IMR-90 (cell line): Measurements from ENCODE around the gene SSR2. TPM values are rescaled to one million over a fixed set of nuclear protein-coding genes. Genes with fewer than 3 reads are reported as not detected.
A peak's percentile ranks its signal among the peaks of the same experiment; 100 is the strongest.

ENCODE experiments used
- ATAC-seq: fragments of 200-7000 bp; cut with Tn5 transposase; 2 replicates; pipeline ENCODE4 v1.9.1; 2020; ENCODE audit warnings: low read depth, mild to moderate bottlenecking, moderate library complexity
- BruUV-seq: library from RNA; stranded (reverse); fragments of 400-500 nt; replicated peaks from 2 replicates; lab custom pipeline; 2021; lab: Mats Ljungman, UMichigan
- CTCF ChIA-PET: fragments of 300-600 bp; formaldehyde crosslinking; extraction: SDS; loops from one replicate; lab custom pipeline; 2021; ENCODE audit warnings: antibody characterized with exemption; lab: Yijun Ruan, JAX
- POLR2A ChIA-PET: fragments of 300-600 bp; sonication (Branson Sonifier 250); formaldehyde crosslinking; loops from one replicate; lab custom pipeline; 2022; ENCODE audit warnings: antibody characterized with exemption; ENCODE audit not compliant: unreplicated experiment; lab: Charles Lee
- DNase-seq: peaks from one replicate; pipeline ENCODE4 v3.0.0; 2013
- H2AFZ ChIP-seq: replicated peaks from 2 replicates; pipeline ENCODE3; 2013; ENCODE audit warnings: low read length, mild to moderate bottlenecking; ENCODE audit not compliant: poor library complexity
- H2AK5ac ChIP-seq: 2 replicates; pipeline ENCODE4 v1.6.1; 2013; ENCODE audit warnings: low read depth, low read length, inconsistent platforms
- H2AK9ac ChIP-seq: replicated peaks from 2 replicates; pipeline ENCODE3; 2013; ENCODE audit warnings: mild to moderate bottlenecking, low read depth, low read length, moderate library complexity; ENCODE audit not compliant: poor library complexity
- H2BK120ac ChIP-seq: 2 replicates; pipeline ENCODE4 v1.6.1; 2013; ENCODE audit warnings: low read depth, low read length, inconsistent platforms
- H2BK15ac ChIP-seq: 3 replicates; pipeline ENCODE4 v1.6.1; 2013; ENCODE audit warnings: low read depth, low read length, inconsistent platforms
- H2BK20ac ChIP-seq: 2 replicates; pipeline ENCODE4 v1.6.1; 2013; ENCODE audit warnings: low read depth, mild to moderate bottlenecking, inconsistent platforms, low read length, moderate library complexity
- H2BK5ac ChIP-seq: 2 replicates; pipeline ENCODE4 v1.6.1; 2013; ENCODE audit warnings: mild to moderate bottlenecking, low read depth, low read length, inconsistent platforms; ENCODE audit not compliant: poor library complexity, severe bottlenecking
- H3K14ac ChIP-seq: replicated peaks from 2 replicates; pipeline ENCODE4 v1.6.1; 2013; ENCODE audit warnings: low read depth, low read length, inconsistent platforms
- H3K18ac ChIP-seq: 2 replicates; pipeline ENCODE4 v1.6.1; 2013; ENCODE audit warnings: low read depth, low read length, control low read depth
- H3K23ac ChIP-seq: 2 replicates; pipeline ENCODE4 v1.6.1; 2013; ENCODE audit warnings: low read depth, low read length, inconsistent platforms
- H3K27ac ChIP-seq: 2 replicates; pipeline ENCODE4 v1.5.1; 2013; ENCODE audit warnings: mild to moderate bottlenecking, control low read depth, low read length; ENCODE audit not compliant: insufficient read depth
- H3K27me3 ChIP-seq: 2 replicates; pipeline ENCODE4 v1.6.1; 2013; ENCODE audit warnings: low read length; ENCODE audit not compliant: control insufficient read depth, insufficient read depth
- H3K36me3 ChIP-seq: 2 replicates; pipeline ENCODE4 v1.6.1; 2013; ENCODE audit warnings: low read length, mixed read lengths; ENCODE audit not compliant: control insufficient read depth, insufficient read depth
- H3K4ac ChIP-seq: 2 replicates; pipeline ENCODE4 v1.6.1; 2013; ENCODE audit warnings: low read depth, low read length, inconsistent platforms
- H3K4me1 ChIP-seq: 2 replicates; pipeline ENCODE4 v1.6.1; 2013; ENCODE audit warnings: low read length, mixed read lengths; ENCODE audit not compliant: control insufficient read depth, insufficient read depth
- H3K4me2 ChIP-seq: 2 replicates; pipeline ENCODE4 v1.6.1; 2013; ENCODE audit warnings: low read depth, mild to moderate bottlenecking, control low read depth, low read length, moderate library complexity
- H3K4me3 ChIP-seq: 2 replicates; pipeline ENCODE4 v1.5.1; 2013; ENCODE audit warnings: low read depth, mild to moderate bottlenecking, control low read depth, low read length, moderate library complexity; ENCODE audit not compliant: insufficient read depth
- H3K56ac ChIP-seq: 2 replicates; pipeline ENCODE4 v1.6.1; 2013; ENCODE audit warnings: low read length, inconsistent platforms; ENCODE audit not compliant: insufficient read depth; ENCODE audit errors: extremely low read depth
- H3K79me1 ChIP-seq, 2 experiments: 2 replicates each; pipeline ENCODE4 v1.6.1; 2013; ENCODE audit warnings: low read length in 2 of 2, inconsistent platforms in 1 of 2, low read depth in 1 of 2
- H3K9ac ChIP-seq: 2 replicates; pipeline ENCODE4 v1.6.1; 2013; ENCODE audit warnings: low read depth, low read length, control low read depth
- H3K9me1 ChIP-seq: 2 replicates; pipeline ENCODE4 v1.6.1; 2013; ENCODE audit warnings: low read length, inconsistent platforms; ENCODE audit not compliant: insufficient read depth
- H3K9me3 ChIP-seq: 2 replicates; pipeline ENCODE4 v1.6.1; 2013; ENCODE audit warnings: low read length; ENCODE audit not compliant: control insufficient read depth, insufficient read depth
- H4K20me1 ChIP-seq: 2 replicates; pipeline ENCODE4 v1.6.1; 2013; ENCODE audit warnings: low read length, inconsistent platforms; ENCODE audit not compliant: insufficient read depth
- H4K5ac ChIP-seq: 2 replicates; pipeline ENCODE4 v1.6.1; 2013; ENCODE audit warnings: mild to moderate bottlenecking, low read depth, low read length, control low read depth
- H4K8ac ChIP-seq, 2 experiments: 2 replicates each; pipeline ENCODE4 v1.6.1; 2013; ENCODE audit warnings: low read depth in 2 of 2, low read length in 2 of 2, control low read depth in 1 of 2, inconsistent platforms in 1 of 2
- H4K91ac ChIP-seq: 2 replicates; pipeline ENCODE4 v1.6.1; 2013; ENCODE audit warnings: low read depth, low read length, inconsistent platforms; ENCODE audit not compliant: insufficient read depth
- BHLHE40 ChIP-seq: fragments of 150-350 bp; IDR thresholded peaks from 2 replicates; pipeline ENCODE4 v1.6.1; 2016; ENCODE audit warnings: mild to moderate bottlenecking, low read depth, low read length
- CEBPB ChIP-seq: IDR thresholded peaks from 2 replicates; pipeline ENCODE4 v1.6.1; 2012; ENCODE audit warnings: low read depth, low read length, improper control_type of control experiment
- CHD1 ChIP-seq: IDR thresholded peaks from 2 replicates; pipeline ENCODE4 v1.6.1; 2012; ENCODE audit warnings: low read depth, low read length, improper control_type of control experiment
- ELK1 ChIP-seq: fragments of 150-350 bp; IDR thresholded peaks from 2 replicates; pipeline ENCODE4 v1.6.1; 2016; ENCODE audit warnings: low read depth, mild to moderate bottlenecking, low read length, moderate library complexity, borderline replicate concordance
- MAZ ChIP-seq: IDR thresholded peaks from 2 replicates; pipeline ENCODE4 v1.6.1; 2012; ENCODE audit warnings: low read depth, mild to moderate bottlenecking, low read length, improper control_type of control experiment, moderate library complexity, borderline replicate concordance
- MXI1 ChIP-seq: IDR thresholded peaks from 2 replicates; pipeline ENCODE4 v1.6.1; 2012; ENCODE audit warnings: low read depth, mild to moderate bottlenecking, low read length, moderate library complexity, borderline replicate concordance
- NFE2L2 ChIP-seq: fragments of 150-350 bp; IDR thresholded peaks from 2 replicates; pipeline ENCODE4 v1.6.1; 2016; ENCODE audit warnings: low read depth, mild to moderate bottlenecking, low read length
- POLR2A ChIP-seq: IDR thresholded peaks from 2 replicates; pipeline ENCODE4 v1.6.1; 2012; ENCODE audit warnings: mild to moderate bottlenecking, low read depth, low read length
- SMC3 ChIP-seq: fragments of 150-350 bp; IDR thresholded peaks from 2 replicates; pipeline ENCODE4 v1.6.1; 2016; ENCODE audit warnings: low read depth, mild to moderate bottlenecking, antibody characterized with exemption, low read length, moderate library complexity
- USF2 ChIP-seq: fragments of 150-350 bp; IDR thresholded peaks from 2 replicates; pipeline ENCODE4 v1.6.1; 2017; ENCODE audit warnings: mild to moderate bottlenecking, antibody characterized with exemption, low read length, low read depth
- WGBS, 2 experiments: methylation state at CpG; one replicate each; pipeline versions ENCODE4 v1.1.5 to v1.1.7; 2013; ENCODE audit warnings: missing lambda C conversion rate in 2 of 2; ENCODE audit not compliant: insufficient read length in 1 of 2; ENCODE audit errors: extremely low coverage in 2 of 2; 5-methylcytosine and 5-hydroxymethylcytosine counted together
- dilution Hi-C: fragments of 300-500 bp; cut with HindIII; formaldehyde crosslinking; loops from one replicate; pipeline ENCODE4 v1.14.3; 2018; ENCODE audit warnings: low sequenced_read_pairs; ENCODE audit not compliant: unreplicated experiment
- in situ Hi-C: fragments of 300-500 bp; cut with MboI; formaldehyde crosslinking; loops from 3 replicates; pipeline ENCODE4 v1.14.3; 2019; ENCODE audit warnings: low sequenced_read_pairs, inconsistent platforms, mixed read lengths
- intact Hi-C: fragments of 100-400 bp; cut with micrococcal nuclease; formaldehyde crosslinking; loops from 2 replicates; pipeline ENCODE4 v1.10.0; 2022
- polyA plus RNA-seq, 3 experiments: library from polyadenylated mRNA; depleted of rRNA; stranded (reverse); fragments of >200 nt; gene quantifications; 2 replicates each; pipeline ENCODE4 v1.2.3, GENCODE V29; 2012; ENCODE audit warnings: low replicate concordance in 1 of 3
- total RNA-seq: library from RNA; depleted of rRNA; stranded (reverse); fragments of >200 nt; gene quantifications from 2 replicates; pipeline ENCODE4 v1.2.3, GENCODE V29; 2012

The SSR2 gene
- total and polyA plus RNA-seq, 2 of the 4 experiments (the other 2 are of a cell fraction) = 553 to 1,264 TPM

DNA sequence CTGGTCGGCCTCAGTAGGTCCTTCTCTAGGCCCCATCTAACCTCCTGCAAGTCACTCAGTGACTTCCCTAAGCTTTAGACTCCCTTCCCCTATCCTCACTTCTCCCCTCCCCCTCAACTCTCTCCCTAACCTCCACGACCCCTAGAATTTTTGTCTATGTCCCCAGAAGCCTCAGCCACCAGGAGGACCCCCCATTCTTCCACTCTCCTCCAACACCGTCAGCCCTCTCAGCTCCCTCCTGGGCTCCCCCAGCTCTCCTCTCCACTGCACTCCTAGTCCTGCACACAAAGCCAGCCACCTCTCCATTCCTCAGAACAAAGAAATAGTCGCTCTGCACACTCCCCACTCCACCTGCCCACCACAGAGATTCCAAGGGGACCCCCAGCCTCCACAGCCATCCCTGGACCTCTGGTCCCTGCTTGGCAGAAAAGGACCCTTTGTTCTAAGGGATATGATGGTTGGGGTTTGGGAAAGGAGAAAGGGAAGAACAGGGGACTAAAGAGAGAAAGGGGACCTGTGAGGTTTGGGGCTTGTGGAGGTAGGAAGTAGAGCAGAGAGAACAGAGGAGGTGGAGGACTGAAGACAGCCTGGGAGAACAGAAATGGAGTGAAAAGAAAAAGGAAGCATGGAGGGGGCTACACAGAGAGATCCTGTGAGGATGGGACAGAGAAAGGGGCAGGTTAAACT is 45.2 kb downstream of the SSR2 start:
- Histone ChIP-seq H3K27ac (peak overlapping the region; percentile 87), H4K8ac (peak overlapping the region; percentile 5 to 79; a peak in 3 of 4 replicates), H3K9ac (peak overlapping the region; percentile 75), H3K14ac (peak overlapping the region; percentile 91), H4K20me1 (peaks cover 71% of the 10 kb centered on the region), H2BK5ac (peak overlapping the region; percentile 69), H3K4me2 (peak overlapping the region; percentile 98), H2BK20ac (no peak overlapping the region), H3K4me1 (peaks cover 46% of the 10 kb centered on the region), H4K91ac (peak overlapping the region; percentile 87), H3K79me1 (peaks cover 4 to 75% of the 10 kb centered on the region in 2 experiments; a peak in 3 of 4 replicates), H3K9me1 (peaks cover 43% of the 10 kb centered on the region), H2BK15ac (peak overlapping the region; percentile 49; the same call in 1 of the 3 replicates), H3K4ac (peak overlapping the region; percentile 92), H3K18ac (peak overlapping the region; percentile 45), H3K56ac (peak overlapping the region; percentile 79), H3K9me3 (no peaks in the 10 kb centered on the region), H2AK9ac (peak overlapping the region; percentile 95), H2AFZ (no peak overlapping the region), H2AK5ac (peak overlapping the region; percentile 93), H3K4me3 (peak overlapping the region; percentile 94), H3K36me3 (peaks cover 17% of the 10 kb centered on the region), H3K27me3 (no peaks in the 10 kb centered on the region), H4K5ac (peak overlapping the region; percentile 21; the same call in 1 of the 2 replicates), H3K23ac (peak overlapping the region; percentile 97), H2BK120ac (peak overlapping the region; percentile 76)
- ChIA-PET POLR2A (no interaction called here), CTCF (interaction anchor here (1.6 kb wide), 1 partner anchor 13 kb away, joined by 4 read pairs; no protein-coding TSS in a partner anchor)
- dilution Hi-C loops = no loop called here
- ATAC-seq = no peak
- TF ChIP-seq CEBPB (no peak), CHD1 (no peak), POLR2A (no peak), MXI1 (no peak), BHLHE40 (no peak), NFE2L2 (no peak), ELK1 (no peak), SMC3 (no peak), USF2 (no peak), MAZ (no peak)
- no TSS peak for BruUV-seq
- intact Hi-C loops = loop anchor here (5.0 kb wide), 1 partner anchor 33 kb away; the partner anchor contains the start of gene RXFP4
- DNase-seq = no peak
- WGBS, 2 experiments = 26% methylated on average over 2 of the region's 4 CpGs; no CpG with 5 or more reads in 1 of the 2 experiments
- in situ Hi-C loops = no loop called here
